GM21360 (cell line): Measurements from ENCODE around the gene KRT15.

Experiments
- ATAC-seq: cut with Tn5 transposase; IDR thresholded peaks from one replicate; pipeline ENCODE4 v1.9.1; 2021; ENCODE audit warnings: mild to moderate bottlenecking, moderate library complexity; ENCODE audit not compliant: unreplicated experiment

KRT15 gene

DNA sequence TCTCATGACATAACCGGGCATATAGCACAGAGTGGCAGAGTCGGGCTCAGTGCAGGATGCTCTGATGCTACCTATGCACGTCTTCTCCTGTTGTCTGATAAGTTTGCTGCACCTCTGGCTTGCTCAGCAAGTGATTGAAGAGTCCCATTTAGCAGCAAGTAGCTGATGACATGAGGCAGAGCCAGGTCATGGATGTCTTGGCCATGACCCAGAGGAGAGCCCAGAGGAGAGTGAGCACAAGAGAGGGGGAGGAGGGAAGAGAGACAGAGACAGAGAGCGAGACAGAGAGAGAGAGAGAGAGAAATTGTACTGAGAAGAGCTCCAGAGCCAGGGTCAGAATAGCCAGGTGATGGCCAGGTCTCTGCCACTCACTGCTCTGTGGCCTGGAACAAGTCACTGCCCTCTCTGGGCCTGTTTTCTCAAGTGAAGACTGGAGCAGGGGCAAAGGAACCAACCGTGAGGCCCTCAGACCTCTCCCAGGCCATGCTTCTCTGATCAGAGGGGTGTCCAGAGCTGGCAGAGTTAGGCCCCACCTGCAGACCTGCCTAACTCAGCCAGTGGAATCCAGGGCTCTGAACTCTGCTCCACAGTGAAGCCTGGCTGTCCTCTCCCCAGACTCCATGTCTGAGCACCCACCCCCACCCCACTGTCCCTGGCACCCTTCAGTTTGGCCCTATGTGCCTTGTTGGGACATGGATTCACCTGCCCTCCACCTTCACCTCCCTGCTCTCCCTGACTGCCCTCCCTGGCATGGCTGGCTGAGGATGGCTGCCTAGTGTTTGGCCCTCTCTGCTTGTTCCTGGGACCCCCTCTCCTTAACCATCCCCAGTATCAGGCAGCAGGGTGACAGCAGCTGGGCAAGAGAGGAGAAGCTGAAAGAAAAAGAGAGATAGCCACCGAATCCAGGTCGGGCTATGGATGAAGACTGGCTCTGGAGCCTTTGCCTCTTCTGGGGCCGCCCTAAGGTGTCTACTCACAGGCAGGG is 33.5 kb downstream of the KRT15 start:
- no peak for ATAC-seq

DNA sequence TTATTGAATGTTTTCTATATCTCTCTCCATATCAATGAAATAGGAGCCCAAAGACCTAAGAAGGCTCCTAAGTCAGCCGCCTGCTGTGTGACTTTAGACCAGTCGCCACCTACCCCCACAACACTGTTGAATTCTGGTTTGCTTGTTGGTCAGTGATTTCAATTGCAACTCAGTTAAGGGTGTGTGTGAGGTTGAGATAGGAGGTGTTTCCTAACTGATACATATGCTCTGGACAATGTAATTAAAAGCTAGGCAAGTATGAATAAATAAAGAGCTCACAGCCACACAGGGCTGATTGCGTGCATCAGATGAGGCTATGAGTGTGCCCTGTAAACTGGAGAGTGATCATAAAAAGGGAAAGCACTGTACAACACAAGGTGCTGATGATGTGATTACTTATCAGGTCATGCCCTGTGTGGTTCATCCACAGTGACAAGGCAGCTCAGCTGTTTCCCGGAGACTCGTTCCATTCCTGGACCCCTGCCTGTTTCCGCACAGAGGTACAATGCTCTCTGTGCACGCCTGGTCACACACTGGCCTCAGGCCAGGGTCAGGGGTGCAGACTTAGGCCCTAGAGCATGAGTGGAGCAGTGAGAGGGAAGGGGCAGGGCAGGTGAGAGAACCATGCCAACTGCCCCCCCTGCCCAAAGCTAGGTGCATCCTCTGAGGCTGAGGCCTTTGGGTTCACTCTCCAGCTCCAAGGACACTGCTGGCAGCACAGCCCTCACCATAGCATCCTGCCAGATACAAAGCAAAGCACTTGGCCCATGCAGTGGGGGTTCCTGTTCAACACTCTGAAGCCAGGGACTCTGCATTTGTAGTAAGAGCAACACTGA is 34.5 kb downstream of the KRT15 start:
- no peak for ATAC-seq

DNA sequence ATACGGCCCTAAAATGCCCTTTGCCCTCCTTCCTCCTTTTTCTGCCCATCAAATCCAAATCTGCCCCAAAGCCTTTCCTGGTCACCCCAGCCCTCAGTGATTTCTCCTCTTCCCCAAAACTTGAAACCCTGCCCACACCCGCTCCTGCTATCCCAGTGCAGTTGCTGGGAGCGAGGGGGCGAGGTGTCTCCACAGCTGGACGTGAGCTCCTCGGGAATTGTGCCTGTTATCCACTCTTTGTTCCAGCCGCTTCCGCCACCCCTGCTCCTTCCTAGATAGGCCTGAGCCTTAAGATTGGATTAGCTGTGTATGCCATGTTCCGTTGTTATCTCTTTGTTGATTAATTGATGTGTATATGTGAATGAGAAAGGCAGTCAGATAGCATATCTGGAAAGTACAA is 35.2 kb downstream of the KRT15 start:
- ATAC-seq: no peak

DNA sequence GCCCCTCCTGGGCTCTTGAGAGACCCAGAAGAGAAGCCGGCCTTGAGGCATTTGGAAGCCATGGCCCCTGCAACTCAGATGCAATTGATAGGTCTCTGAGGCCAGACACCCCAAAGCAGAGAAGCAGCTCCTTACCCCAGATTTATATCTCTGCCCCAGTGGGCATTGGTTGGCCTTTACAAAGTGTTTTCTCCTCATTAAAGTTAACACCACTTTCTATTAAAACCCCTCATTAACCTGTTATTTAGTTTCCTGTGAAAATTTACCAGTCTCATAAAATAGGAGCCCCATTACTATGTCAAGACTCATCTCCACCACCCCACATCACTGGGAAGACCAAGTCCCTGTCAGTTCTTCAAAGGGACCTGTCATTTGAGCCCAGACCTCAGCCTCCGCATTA is 37.7 kb downstream of the KRT15 start, which contains the start of gene KRT35:
KRT35 (minus strand) TSS at position 116 of the 400 bp plus-strand sequence; CDS start at position 62, 54 bp downstream.
- no peak for ATAC-seq

DNA sequence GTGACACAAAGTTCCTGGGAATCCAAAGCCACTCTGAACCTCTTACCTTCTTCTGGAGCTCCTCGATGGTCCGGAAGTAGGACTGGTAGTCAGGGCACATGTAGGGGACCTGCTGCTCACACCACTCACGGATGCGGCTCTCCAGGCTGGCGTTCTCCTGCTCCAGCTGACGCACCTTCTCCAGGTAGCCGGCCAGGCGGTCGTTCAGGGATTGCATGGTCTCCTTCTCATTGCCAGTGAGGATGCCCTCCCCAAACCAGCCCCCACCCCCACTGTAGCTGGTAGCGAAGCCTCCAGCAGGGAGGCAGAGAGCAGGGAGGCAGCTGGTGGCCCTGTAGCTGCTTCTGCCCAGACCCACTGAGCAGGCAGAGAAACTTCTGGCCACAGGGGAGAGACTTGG is 38.1 kb downstream of the KRT15 start:
- no peak for ATAC-seq

DNA sequence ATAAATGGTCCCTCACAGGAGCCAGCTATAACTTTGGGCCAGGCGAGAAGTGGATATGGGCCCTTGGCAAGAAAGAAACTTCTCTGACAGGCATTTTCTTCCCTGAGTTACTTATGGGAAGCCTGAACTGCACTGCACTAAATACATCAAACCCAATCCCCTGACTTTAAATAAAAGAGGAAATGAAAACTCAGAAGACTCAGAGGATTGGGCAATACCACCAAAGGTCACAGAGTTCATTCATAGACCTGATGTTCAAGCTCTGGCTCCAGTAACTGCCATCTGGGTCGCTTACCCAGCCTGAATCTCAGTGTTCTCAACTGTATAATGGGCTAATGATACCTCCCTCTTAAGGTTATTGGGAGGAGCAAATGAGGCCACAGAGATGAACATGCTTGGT is 38.6 kb downstream of the KRT15 start:
- ATAC-seq: no peak

DNA sequence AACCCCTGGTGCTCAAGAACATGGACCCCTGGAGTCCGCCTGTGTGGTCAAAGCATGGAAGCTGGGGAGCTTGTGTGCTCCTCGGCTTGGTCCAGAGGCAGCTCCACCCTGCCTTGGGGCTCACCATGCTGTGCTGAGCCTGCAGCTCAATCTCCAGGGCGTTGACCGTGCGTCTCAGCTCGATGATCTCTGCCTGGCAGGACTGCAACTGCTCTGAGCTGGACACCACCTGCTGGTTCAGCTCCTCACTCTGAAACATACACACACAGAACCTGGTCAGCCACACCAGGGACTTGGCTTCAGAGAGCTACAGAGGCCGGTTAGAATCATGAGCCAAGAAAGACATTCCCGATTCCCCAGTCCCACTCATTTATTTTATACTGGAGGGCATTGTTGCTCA is 40.5 kb downstream of the KRT15 start:
- ATAC-seq: no peak

DNA sequence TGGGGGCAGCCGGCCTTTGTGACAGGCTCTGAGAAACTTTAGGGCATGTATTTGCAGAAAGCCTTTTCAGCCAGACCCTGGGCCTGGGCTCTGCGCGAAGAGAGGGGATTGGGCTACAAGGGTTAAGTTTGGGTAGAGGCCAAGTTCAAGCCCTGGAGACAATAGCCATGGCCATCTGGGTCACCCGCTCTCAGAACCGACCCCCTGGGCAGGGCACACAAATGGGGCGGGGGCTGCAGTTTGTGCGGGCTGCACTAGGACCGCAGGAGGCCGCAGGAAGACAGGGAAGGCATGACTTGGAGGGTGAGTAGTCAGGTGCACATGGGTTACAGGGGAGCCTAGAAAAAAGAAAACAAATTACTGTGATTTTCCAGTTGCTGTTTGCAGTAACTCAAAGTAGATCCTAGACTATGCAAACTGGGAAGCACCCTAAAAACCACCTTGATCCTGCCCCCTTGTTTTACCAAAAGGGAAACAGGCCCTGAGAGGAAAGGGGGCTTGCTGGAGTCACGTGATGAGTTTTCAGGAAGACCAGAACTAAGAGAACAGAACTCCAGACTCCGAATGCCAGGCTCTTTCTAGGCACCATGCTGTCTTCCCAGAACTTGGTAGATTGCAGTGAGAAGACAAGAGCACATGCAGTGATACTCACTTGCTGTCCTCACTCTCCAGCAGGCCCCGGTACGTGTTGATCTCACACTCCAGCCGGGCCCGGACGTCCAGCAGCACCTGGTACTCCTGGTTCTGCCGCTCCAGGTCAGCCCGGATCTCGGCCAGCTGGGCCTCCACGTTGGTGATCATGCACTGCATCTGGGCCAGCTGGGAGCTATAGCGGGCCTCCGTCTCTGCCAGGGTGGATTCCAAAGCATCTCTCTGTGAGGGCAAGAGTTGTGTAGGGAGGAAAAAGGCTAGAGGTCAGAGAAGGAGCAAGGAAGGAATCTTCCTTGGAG is 41.5 kb downstream of the KRT15 start:
- no peak for ATAC-seq

DNA sequence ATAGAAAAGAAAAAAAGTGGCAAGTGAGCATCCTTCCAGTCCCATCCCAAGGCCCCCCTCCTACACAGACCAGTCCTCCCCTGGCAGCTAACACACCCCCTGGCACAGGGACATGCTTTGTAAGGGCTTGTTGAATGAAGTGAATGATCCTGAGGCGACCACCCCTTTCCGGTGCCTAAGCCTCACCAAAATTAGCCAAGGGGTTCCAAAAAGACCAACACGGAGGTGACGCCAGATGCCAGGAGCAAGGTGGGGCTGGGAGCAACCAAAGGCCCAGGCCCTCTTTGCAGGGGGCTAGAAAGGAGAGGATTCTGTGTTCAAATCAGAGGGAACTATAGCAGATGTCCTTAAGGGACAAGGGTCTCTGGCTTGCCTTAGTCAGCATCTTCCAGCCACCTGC is 43.3 kb downstream of the KRT15 start:
- no peak for ATAC-seq

DNA sequence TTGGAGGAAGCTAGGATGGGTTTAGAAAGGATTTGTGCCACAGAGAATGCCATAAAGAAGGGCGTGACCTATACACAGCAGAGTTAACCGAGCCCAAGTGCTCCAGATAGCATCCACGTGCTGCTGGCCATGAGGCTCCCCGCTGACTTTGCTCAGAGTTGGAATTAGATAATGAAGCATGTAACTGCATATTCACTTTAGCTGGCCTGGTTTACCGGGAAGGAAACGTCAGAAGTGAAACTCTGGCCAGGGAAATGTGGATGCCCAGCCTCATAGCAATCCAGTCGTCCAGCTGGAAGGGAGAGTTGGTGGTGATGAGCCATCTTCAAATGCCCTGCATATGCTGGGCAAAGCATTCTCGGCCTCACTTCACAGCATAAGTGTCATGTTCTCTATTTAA is 43.8 kb downstream of the KRT15 start:
- ATAC-seq: no peak

DNA sequence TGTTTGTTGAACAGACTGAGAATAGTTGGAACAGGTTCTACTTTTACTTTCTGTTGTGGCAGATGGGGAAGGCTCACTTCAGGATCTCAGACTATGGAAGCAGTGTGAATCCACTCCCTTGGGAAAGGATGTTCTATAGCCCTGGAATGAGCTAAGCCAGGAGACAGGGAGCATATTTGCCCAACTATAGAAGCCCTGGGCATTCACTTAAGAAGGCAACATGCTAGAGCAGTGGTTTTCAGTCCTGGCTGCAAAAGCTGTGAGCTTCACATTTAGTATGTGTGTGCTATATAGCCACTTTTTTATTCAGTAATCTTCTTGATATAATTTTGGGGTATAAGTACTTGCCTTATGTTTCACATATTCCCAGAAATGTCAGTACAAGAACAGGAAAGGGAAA is 50.3 kb downstream of the KRT15 start:
- no peak for ATAC-seq

DNA sequence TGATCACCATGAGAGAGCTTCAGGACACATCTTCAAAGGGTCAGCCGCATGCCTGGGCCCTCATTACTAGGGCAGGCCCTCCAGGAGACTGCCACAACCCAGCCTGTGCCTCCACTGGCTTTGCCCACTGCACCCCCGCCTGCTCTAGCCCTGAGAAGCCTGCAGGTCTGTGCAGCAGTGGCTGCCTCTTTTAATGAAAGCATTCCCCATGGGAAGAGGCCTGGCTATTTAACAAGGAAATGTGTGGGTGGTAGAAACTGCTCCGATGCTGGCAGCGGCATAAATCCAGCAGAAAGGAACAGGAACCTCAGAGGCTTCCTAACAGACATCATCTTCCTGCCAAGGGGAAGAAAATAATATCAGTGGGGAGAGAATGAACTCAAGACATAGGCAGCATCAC is 51.1 kb downstream of the KRT15 start:
- no peak for ATAC-seq

DNA sequence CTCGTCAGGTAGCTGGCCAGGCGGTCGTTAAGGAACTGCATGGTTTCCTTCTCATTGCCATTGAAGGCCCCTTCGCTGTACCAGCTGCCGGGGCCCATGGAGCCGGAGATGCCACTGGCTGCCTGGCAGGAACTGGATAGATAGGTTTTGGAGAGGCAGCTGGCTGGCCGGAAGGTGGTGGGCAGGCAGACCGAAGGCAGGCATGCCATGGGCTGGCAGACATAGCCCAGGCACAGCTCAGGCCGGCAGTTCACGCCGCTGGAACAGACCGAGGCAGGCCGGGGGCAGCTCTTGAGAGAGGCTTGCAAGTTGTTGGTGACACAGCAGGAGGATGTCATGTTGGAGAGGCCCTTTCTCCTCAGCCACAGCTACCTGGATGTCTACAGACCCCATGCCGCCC is 51.7 kb downstream of the KRT15 start, which contains the start of gene KRT32:
KRT32 (minus strand) TSS at position 399 of the 400 bp plus-strand sequence; CDS start at position 338, 61 bp downstream.
- ATAC-seq: no peak

DNA sequence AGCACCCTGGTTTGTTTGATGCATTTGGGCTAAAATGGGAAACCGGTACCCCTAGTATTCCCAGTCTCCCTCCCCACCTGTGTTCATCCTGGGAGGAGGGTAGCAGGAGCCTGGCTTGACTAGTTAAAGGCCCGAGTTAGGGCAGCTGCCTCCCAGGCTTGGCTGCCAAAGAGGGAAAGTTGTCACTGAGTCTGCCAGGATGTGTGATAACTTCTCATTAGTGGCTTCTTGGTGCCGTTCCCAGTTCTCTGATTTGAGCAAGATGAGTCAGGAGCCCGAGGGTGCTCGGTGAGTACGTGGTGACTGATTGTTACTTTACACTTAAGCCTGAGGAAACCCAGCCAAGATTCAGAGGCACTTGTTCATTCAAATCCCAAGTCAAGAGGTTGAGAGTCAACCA is 54.0 kb downstream of the KRT15 start:
- no peak for ATAC-seq

DNA sequence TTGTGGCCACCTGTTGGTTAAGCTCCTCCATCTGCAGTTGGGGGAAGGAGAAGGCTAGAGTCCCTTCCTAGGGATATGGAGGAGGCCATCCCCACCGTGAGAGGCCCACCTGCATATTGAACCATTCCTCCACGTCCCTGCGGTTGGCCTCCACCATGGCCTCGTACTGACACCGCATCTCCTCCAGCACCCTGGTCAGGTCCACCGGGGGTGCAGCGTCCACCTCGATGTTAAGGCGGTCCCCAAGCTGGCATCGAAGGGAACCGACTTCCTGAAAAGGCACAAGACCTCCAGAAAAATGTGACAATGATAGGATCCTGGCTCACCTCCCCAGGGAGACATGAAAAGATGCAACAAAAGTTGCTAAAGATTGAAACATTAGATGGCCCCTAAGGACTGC is 54.5 kb downstream of the KRT15 start:
- no peak for ATAC-seq

DNA sequence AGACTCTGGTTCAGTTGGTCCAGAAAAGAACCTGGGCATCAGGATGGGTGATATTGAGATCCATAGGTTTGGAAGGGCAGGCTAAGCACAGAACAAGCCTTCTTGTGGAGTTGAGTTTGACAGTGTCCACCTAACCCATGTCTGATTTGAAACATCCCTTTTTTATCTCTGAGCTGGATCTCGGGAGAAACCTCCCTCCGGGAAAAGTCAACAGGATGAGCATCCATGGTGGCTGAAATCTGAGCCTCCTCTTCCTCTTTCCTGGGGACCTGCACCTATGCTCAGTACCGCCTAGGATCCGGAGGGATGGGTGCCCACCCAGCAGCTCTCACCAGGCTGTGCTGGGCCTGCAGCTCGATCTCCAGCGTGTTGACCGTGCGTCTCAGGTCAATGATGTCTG is 54.9 kb downstream of the KRT15 start:
- no peak for ATAC-seq
